Astrocyte (in vitro differentiated cells and primary cell): ENCODE data around the gene C14orf119.

Experiments
- CTCF ChIP-seq: IDR thresholded peaks from 2 replicates; pipeline ENCODE4 v1.5.1; 2011; ENCODE audit warnings: low read depth, mild to moderate bottlenecking, inconsistent platforms, low read length, moderate library complexity; ENCODE audit not compliant: insufficient read depth
- EZH2 ChIP-seq: IDR thresholded peaks from 2 replicates; pipeline ENCODE4 v1.6.1; 2012; ENCODE audit warnings: mild to moderate bottlenecking, low read length, inconsistent platforms; ENCODE audit not compliant: insufficient read depth

GRCh38 chr14:23120541-23121251, 25.4 kb downstream of the C14orf119 start:
- TF ChIP-seq CTCF (peak; percentile 100), EZH2 (no peak)
